NB4 (cell line): ENCODE data around the gene FSTL4.

ENCODE experiments used
- CTCF ChIP-seq: IDR thresholded peaks from one replicate; pipeline ENCODE4 v1.5.1; 2012; ENCODE audit warnings: low read depth, low read length
- MAX ChIP-seq: IDR thresholded peaks from 2 replicates; pipeline ENCODE4 v1.6.1; 2011; ENCODE audit warnings: low read depth, low read length
- POLR2A ChIP-seq: IDR thresholded peaks from 2 replicates; pipeline ENCODE4 v1.6.1; 2011; ENCODE audit warnings: mild to moderate bottlenecking; ENCODE audit not compliant: insufficient read length; ENCODE audit errors: extremely low read depth

GRCh38 chr5:133415906-133416305, 196.4 kb downstream of the FSTL4 start:
- TF ChIP-seq CTCF (no peak), POLR2A (no peak), MAX (no peak)
